NCI-H1048 (cell line): Measurements from ENCODE around the gene ATP9B.

ENCODE experiments used
- DNase-seq: peaks from one replicate; lab custom pipeline; 2025; lab: John Stamatoyannopoulos, UW

The ATP9B gene

DNA sequence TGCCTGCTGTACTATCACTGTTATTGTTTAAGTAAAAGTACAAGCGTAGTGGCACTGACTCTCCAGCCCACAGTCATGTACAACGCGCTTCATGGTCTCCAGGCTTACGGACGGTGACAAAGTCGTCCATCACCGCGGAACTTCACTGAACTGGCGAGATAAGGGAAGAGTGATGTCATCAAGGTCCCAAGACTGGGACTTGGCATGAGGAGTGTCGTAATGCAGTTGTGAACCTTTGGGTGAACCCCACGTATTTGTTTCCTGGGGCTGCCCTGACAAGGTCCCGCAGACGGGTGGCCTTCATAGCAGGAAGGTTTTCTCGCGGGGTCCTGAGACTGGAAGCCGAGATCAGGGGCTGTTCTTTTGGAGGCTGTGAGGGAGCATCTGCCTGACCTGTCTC is 343.8 kb downstream of the ATP9B start:
- no peak for DNase-seq

DNA sequence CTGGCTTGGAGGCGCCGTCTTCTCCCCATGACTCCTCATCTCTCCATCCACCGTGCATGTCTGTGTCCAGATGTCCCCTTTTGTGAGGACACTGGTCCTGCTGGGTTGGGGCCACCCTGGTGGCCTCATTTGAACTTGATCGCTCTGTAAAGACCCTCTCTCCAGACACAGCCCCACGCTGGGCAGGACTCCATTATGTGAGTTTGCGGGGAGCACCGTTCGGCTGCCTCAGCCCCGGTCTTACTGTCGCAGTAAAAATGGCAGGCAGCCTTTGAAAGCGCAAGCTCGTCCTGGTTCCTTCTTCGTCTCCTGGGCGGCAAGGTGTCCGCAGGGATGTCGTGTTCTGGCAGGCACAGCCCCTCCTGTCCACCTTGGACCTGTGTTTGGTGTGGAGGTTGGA is 344.2 kb downstream of the ATP9B start:
- no peak for DNase-seq

DNA sequence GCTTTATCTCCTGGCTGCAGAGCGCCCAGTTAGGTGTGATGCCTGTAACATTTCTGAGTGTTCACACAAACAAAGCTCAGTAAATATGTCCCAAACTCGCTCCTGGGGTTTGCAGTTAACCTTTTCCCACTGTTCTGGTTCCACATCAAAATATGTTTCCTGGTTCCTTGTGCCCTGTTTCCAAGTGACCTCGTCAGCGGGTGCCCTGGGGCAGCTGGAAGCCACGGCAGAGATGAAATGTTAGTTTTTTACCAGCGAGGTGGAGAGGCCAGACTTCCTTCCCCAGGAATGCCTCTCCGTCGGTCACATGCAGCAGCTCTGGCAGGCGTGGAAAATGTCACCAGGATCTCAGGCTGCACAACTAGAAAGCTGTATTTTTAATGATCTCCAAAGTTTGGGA is 344.7 kb downstream of the ATP9B start:
- DNase-seq, result no peak

DNA sequence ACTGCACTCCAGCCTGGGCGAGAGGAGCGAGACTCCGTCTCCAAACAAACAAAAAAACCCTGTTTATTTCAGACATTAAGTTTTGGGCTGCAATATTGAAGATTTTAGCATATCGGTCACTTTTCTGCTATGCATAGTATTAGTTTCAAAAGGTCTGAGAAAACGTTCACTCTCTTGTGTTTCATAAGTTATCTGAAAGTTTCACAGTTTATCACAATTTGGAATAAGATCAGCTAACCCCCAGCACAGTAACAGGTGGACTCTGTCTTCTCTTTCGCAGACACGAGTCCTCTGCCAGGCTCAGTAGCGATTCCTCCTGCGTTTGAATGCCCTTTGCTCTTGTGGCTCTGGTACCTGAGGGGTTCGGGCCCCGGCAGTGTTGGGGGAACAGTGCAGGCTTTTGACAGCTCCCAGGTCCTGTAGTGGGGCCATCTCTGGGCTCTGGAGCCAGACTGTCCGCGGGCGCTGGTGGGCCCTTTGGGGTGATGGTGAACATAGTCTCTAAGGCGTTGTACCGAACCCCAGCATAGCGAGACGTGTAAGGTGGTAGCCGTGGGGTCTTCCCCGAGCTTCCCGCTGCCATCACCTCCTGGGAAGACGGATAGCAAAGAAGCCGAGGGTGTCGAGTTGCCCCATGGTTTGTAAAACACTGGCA is 347.0 kb downstream of the ATP9B start:
- DNase-seq, result no peak

DNA sequence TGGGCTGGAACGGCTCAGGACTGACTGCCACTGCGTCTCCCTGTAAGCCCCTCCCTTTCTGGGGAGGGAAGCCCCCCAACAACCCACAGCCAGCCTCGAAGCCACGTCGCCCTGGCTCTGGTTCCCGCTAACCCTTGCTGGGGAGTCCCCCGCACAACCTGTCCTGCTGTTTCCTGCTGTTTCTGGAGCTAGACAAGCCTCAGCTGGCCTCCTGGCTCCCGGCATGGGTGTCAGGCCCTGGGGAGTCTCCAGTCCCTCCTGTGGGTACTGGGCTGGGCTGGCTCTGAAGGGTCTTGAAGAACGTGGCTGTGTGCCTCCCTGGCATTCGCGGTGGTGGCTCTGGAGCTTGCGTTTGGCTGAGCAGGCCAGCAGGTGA is 347.5 kb downstream of the ATP9B start:
- DNase-seq, result no peak

DNA sequence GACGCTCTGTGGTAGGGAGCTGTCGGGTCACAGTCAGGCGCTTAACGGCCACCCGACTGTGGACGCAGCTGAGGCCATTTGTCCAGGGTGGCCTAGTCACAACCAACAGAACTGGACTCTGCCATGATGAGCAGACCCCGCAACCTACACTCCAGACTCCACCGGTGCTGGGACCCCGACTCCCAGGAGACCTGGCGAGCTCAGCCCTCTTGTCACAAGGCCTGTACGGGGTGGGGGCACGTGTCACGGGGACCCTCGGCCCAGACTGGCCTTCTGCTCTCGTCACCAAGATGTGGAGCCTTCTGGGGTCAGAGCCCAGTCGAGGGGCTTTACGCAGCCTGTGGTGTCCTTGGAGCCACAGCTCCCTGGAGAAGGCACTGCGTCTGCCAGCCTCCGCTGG is 349.0 kb downstream of the ATP9B start:
- DNase-seq, result no peak

DNA sequence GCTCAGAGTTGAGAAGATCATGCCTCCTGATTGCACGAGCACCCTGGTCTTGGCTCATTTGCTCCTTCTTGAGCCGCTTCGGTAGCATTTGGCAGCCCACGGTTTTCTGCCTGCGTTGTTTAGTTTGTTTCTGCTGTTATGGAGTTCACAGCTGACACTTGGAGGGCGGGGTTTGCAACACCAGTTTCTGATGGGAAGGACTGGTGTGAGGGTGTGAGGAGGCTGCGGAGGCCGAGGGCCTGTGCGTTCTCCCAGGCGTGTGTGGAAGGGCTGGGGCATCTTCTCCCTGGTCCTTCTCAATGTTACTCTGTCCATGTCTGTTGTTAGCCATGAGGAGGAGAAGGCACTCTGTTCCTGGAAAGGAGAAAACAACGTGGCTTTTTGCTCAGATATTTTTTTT is 349.4 kb downstream of the ATP9B start:
- DNase-seq, result no peak

DNA sequence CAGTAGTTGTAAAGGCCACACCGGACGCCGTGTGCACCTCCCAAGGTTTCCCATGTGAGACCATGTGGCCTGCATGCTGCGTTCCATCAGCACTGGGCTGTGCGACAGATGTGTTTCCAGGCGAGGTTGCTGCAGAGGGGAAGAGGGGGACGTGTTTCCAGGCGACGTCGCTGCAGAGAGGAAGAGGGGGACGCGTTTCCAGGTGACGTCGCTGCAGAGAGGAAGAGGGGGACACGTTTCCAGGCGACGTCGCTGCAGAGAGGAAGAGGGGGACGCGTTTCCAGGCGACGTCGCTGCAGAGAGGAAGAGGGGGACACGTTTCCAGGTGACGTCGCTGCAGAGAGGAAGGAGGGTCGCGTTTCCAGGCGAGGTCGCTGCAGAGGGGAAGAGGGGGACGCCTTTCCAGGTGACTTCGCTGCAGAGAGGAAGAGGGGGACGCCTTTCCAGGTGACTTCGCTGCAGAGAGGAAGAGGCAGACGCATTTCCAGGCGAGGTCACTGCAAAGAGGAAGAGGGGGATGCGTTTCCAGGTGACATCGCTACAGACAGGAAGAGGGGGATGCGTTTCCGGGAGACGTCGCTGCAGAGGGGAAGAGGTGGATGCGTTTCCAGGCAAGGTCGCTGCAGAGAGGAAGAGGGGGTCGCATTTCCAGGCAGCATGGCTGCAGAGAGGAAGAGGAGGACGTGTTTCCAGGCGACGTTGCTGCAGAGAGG is 351.0 kb downstream of the ATP9B start:
- no peak for DNase-seq

DNA sequence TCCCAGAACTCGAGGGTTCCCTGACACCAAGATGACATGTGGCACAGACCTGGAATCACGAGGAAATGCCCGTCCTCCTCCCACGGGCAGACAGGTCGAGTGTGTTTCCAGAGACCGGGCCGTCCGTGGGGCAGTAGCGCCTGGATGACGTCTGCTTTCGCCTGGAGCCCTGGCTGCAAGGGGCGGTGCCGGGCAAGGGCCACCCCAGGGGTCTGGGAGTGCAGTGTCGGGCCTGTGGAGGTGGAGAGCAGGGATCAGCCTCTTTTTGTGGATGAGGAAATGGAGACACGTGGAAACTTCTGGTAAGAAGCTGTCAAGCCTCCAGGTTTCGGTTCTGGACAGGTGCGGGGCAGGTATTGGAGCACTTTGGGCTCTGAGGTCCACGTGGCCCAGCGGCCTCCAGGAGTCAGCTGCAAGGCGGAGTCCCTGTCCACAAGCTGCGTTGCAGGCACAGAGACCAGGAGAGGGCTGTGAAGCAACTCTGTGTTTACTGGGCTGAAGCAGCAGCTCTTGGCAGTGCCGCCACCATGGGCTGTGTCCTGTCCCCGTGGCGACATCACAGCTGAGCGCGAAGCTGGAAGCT is 352.2 kb downstream of the ATP9B start:
- no peak for DNase-seq

DNA sequence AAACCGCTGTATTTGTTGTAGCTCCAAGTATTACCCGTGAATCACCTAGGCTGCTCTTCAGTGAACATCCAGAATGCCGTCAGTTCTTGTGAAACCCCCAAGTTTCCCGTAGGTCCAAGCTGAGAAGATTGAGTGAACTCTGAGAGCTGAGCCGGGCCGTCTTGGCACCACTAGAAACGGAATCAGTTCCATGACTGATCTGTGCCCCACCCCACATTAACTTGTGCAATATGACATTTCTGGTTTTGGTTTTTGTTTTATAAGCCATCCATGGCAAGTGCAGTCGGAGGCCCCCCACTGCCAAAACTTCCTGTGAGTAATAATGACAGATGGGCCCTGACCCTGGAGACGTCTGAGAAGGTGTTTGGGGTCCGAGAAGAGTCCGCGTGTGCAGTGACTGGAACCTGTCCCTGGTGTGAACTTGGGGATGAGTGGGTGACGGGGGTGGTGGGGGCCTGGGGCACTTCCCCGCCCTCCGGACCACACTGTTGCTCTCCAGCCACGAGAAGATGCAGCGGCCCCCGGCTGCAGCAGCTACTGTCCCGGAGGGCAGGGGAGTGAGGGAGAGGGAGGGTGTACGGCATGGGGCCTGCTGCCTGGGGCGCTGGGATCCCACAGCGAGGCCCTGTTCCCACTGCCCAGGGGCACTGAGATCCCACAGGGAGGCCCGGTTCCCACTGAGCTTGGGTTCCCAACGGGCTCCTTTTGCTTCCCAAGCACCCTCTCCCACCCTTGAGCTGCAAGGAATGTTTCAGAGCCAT is 353.0 kb downstream of the ATP9B start:
- DNase-seq, result no peak

DNA sequence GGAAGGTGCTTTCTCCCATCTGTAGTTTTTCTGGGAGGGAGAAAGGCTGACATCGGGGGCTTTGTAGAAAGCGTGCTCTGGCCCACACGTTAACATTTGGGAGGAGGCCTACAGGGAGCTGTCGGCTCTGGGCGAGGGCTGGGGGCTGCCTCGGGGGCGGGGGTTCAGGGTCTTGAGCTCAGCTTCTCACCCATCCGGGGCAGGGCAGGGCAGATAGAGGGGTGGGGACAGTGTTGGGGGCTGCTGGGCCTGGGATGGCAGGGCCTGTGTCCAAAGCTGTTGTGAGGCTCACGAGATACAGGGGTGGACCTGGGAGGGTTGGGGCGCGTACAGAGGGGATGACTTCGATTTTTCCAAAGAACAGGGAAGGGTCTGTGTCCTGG is 353.6 kb downstream of the ATP9B start:
- no peak for DNase-seq

DNA sequence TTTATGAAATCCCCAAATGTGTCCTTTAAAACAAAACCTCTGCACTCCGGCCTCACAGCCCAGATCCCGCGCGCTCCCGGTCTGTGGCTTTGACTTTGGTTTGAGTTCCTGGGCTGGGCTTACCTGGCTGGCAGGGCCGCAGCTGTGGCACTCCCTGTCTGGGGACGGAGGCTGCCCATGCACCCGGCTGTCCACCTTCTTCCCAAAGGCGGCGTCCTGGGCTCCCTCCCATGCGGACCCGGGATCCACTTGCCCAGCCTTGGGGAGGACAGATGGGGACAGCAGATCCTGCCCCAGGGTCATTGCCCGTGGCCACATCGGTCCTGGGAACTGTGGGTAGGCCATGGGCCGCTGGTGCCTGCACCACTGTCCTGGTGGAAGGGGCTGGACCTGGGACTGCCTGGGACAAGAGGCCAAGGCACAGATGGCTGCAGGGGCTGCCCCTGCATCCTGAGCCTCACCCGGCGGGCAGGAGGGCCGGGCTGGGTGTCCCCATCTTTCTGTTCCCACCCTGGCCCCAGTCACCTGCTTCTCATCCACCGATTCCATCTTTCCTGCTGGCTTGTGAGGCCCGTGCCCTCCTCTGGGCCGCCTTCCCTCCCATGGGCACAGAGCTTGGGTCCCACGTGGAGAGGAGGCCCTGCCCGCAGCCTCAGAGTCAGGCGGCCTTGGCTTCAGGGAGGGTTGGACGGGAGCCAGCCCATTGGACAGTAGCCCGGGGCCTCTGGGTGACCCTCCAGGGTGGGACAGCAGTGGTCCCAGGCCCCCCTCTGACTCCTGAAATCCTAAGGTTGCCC is 354.2 kb downstream of the ATP9B start:
- DNase-seq, result no peak

DNA sequence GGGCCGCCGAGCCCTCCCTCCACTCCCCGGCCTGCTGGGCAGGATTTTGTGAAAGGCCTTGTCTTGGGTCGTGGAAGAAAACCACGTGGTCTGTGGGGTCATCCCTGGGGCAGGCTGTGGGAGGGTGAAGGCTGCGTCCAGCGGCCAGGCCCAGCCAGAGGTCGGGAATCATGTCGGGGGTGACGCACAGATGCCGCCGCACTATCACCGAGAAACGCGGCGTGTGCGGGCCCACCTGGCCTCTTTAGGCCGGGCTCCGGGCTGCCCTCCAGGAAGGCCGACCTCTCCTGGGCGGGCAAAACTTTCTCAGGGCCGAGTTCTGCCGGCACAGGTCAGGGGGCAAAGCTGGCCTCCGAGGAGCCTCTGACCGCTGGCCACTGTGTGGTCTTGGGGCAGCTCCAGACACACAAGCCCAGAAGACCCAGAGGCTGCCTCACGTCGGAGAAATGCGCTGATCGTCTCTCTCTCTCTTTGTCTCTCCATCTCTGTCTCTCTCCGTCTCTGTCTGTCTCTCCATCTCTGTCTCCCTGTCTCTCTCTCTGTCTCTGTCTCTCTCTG is 354.9 kb downstream of the ATP9B start:
- no peak for DNase-seq

DNA sequence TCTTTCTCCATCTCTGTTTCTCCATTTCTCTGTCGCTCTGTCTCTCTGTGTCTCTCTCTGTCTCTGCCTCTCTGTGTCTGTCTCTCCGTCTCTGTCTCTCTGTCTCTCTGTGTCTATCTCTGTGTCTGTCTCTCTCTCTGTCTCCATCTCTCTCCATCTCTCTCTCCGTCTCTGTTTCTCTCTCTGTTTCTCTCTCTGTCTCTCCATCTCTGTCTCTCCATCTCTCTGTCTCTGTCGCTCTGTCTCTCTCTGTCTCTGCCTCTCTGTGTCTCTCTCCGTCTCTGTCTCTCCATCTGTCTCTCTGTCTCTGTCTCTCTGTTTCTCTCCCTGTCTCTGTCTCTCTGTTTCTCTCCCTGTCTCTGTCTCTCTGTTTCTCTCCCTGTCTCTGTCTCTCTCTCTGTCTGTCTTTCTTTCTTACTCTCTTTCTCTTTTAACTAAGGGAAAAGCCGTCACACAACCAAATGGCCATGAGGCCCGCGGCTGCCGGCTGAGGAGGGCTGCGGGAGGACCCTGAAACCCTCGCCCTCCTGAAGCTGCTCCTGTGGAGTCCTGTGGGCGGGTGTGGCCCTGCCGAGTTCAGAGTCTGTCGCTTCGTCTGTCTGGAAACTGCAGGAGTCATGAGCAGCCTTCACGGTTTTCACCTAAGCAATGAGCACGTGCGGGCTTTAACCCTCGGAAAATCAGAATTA is 355.8 kb downstream of the ATP9B start:
- DNase-seq, result no peak

DNA sequence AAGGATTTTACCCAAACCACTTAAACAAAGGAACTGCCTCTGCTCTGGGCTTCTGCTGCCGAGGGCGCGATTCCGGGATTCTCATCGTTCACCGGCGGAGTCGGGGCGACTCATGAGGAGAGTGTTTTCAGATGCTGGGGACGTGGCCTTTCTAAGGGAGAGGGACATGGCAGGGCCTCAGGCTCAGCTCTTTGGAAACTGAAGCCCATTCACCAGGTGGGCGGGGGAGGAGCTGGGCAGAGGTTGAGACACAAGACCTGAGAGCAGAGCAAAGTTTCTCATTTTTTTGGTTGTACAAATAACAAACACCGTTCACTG is 356.3 kb downstream of the ATP9B start:
- DNase-seq, result no peak

DNA sequence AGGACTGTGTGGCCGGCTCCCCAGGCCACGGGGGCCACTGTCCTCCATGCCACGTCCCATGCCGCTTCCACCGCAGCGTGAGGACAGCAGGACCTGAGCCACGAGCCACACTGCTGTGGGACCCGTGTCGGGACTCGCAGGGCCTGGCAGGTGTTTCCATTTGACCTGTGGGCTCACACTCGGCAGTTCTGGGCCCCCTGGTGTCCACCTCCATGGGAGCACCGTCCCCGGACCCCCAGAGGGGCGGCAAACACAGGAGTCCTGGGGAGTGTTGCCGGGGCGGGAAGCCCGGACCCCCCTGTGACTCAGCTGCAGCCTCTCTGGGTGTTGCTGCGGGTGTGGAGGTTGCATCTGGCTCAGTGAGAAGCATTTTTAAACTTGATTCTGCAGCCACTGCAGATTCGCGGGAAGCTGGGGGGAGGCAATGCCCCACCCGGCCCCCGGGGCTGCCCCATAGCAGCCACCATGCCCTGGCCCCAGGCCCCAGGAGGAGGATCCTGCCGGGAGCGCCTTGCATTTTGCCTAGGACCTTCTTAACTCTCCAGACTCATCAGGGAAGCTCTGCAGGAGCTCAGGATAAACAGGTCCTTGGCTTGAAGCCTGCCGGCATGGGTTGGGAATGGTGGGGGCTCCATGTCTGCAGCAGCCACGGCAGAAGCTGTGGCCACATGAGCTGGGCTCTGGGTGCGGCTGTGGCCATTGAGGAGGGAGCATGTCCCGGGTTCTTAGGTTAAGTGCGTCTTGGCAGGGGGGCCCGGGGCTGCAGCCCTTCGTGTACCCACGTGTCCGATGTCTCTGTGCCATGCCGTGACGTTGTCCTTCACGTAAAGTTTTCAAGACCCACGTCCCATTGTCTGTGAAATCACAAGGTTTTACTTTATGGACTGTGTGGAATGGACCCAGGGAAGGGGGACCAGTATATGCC is 357.4 kb downstream of the ATP9B start:
- no peak for DNase-seq

DNA sequence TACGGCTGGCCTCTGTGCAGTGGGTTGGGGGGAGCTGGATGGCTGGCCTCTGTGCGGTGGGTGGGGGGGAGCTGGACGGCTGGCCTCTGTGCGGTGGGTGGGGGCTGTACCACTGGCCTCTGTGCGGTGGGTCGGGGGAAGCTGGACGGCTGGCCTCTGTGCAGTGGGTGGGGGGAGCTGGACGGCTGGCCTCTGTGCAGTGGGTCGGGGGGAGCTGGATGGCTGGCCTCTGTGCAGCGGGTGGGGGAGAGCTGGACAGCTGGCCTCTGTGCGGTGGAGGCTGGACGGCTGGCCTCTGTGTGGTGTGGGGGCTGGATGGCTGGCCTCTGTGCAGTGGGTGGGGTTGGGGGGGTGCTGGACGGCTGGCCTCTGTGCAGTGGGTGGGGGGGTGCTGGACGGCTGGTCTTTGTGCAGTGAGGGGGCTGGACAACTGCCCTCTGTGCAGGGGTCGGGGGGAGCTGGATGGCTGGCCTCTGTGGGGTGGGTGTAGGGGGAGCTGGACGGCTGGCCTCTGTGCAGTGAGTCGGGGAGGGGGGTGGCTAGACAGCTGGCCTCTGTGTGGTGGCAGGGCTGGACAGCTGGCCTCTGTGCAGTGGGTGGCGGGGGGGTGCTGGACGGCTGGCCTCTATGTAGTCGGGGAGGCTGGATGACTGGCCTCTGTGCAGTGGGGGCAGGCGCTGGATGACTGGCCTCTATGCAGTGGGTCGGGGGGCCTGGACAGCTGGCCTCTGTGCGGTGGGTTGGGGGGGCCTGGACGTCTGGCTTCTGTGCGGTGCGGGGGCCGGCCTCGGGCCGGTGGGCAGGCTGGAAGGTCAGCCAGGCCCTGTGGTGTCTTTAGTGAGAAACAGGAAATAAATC is 358.4 kb downstream of the ATP9B start:
- no peak for DNase-seq
